Measurements from ENCODE around the gene WWOX. TPM values are rescaled to one million over a fixed set of nuclear protein-coding genes. Genes with fewer than 3 reads are reported as not detected.

Gene WWOX
- total and polyA plus RNA-seq, 2 of the 13 experiments (the other 11 are each of a cell fraction or from before 2014, with no cell fraction given): 9.1 to 37.4 TPM

DNA sequence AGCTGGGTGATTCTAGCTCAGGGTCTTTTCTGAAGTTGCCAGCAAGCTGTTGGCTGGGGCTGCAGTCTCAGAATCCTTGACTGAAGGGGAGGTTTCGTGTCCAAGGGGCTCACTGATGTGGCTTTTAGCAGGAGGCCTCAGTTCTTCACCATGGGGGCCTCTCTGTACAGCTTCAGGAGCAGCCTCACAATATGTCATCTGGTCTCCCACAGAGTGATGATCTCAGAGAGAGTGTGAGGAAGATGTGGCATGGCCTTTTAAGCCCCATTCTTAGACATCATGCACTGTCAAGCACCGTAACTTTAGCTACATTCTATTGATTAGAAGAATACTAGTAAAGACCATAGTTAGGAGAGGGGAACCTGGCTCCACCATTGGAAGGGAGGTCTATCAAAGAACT is 732.6 kb downstream of the WWOX start (continued):
- TF ChIP-seq, protein P1, sequence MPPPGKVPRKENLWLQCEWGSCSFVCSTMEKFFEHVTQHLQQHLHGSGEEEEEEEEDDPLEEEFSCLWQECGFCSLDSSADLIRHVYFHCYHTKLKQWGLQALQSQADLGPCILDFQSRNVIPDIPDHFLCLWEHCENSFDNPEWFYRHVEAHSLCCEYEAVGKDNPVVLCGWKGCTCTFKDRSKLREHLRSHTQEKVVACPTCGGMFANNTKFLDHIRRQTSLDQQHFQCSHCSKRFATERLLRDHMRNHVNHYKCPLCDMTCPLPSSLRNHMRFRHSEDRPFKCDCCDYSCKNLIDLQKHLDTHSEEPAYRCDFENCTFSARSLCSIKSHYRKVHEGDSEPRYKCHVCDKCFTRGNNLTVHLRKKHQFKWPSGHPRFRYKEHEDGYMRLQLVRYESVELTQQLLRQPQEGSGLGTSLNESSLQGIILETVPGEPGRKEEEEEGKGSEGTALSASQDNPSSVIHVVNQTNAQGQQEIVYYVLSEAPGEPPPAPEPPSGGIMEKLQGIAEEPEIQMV (CRISPR knock-in tag; IDR thresholded peaks at IDR 0.05; ENCODE audit: low read depth): no peak

DNA sequence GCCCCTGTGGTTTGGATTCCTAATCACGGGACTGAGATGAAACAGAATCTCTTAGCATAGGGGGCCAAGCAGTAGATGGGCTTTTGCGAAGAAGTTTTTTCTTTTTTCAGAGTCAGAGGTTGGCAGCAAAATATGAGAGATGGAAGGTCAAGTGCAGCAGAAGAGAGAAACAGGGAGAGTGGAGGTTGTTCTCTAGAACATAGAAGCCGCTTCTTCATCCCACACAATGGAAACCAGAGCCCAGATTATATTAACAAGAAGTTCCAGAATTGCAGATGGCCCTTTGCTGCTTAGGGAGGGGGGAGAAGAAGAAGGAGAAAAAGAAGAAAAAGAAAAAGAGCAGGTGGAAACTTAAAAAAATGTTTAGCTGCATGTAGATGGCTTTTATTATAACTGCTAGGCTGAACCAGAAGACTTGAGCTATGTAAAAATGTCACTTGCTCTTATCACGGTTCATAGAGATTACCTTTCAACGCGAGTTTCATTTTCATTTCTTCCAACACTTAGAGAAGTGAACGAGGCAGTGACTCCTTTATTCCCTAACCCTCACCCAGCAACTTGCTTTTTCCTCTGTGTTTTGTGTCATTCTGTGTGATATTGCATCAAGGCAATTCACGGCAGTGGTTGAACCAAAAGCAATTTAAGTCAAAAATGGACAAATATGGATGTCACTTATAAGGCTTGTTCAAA is 737.5 kb downstream of the WWOX start:
- no peaks in the 10 kb centered on the region for H3K36me3 ChIP-seq (replicated peaks in 1 of 2; ENCODE audit: control insufficient read depth in 1 of 2, insufficient read depth in 2 of 2, low read length in 2 of 2)
- H2AFZ ChIP-seq (ENCODE audit: low read length): no peak overlapping the region
- ATAC-seq: no peak
- no peaks in the 10 kb centered on the region for H4K20me1 ChIP-seq (ENCODE audit: insufficient read depth, low read length)
- H3K4me1 ChIP-seq (ENCODE audit: insufficient read depth, low read length): no peaks in the 10 kb centered on the region
- 66% methylated on average over 8 of the region's 8 CpGs for WGBS (ENCODE audit: low lambda C conversion rate)
- H3K27ac ChIP-seq (ENCODE audit: extremely low read length, insufficient read depth, low read length): no peak overlapping the region
- no peak for TF ChIP-seq TEAD3 (CRISPR knock-in tag; optimal IDR thresholded peaks at IDR 0.05; ENCODE audit: borderline replicate concordance)
- no peaks in the 10 kb centered on the region for H3K27me3 ChIP-seq (ENCODE audit: control insufficient read depth in 1 of 2, insufficient read depth in 2 of 2, low read length in 2 of 2)
- no peak overlapping the region for H3K9ac ChIP-seq (ENCODE audit: insufficient read depth, low read depth, low read length)
- in situ Hi-C loops (cut with HindIII; ENCODE audit: extremely low pct_ligation_motif_present, low pct_unique_long_range_greater_than_20kb): no loop called here
- CTCF ChIA-PET (ENCODE audit: low intra/inter-chr PET ratio, low total read pairs): no interaction called here
- POLR2A ChIA-PET: no interaction called here
- no peak overlapping the region for H3K4me3 ChIP-seq (replicated peaks in 1 of 3; ENCODE audit: insufficient read depth in 1 of 3, low read depth in 2 of 3, low read length in 3 of 3)
- FAIRE-seq: peak; percentile 21
- H3K4me2 ChIP-seq (ENCODE audit: low read depth, low read length): no peak overlapping the region
- no peaks in the 10 kb centered on the region for H3K79me2 ChIP-seq (ENCODE audit: insufficient read depth, low read length)
- DNase-seq (ENCODE audit: low spot score): no peak
- no TSS peak for BruUV-seq (replicated peaks)
- H3K9me3 ChIP-seq (ENCODE audit: low read length): no peaks in the 10 kb centered on the region
- intact Hi-C loops (cut with micrococcal nuclease; ENCODE audit: unreplicated experiment): no loop called here

DNA sequence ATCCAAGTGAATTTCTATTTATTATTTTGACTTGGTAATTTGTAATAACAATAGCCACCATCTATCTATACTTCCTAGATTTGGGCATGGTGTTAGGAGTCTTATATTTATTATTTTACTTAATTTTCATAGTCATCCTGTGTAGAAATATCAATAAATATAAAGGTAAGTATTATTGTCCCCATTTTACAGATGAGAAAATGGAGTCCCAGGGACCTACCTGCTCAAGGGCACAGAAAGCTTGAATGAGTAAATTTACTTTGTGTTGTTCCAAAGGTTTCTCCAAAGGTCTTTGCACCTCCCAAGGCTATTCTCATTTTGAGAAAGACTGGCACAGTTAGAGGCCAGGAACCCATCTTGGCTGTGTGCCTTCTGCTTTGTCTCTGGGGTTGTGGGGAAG is 738.3 kb downstream of the WWOX start:
- Histone ChIP-seq H3K4me3 (replicated peaks in 1 of 3; ENCODE audit: insufficient read depth in 1 of 3, low read depth in 2 of 3, low read length in 3 of 3) (no peak overlapping the region), H3K4me1 (ENCODE audit: insufficient read depth, low read length) (no peaks in the 10 kb centered on the region), H3K36me3 (replicated peaks in 1 of 2; ENCODE audit: control insufficient read depth in 1 of 2, insufficient read depth in 2 of 2, low read length in 2 of 2) (no peaks in the 10 kb centered on the region), H3K9me3 (ENCODE audit: low read length) (no peaks in the 10 kb centered on the region), H2AFZ (ENCODE audit: low read length) (no peak overlapping the region), H3K79me2 (ENCODE audit: insufficient read depth, low read length) (no peaks in the 10 kb centered on the region), H3K27me3 (ENCODE audit: control insufficient read depth in 1 of 2, insufficient read depth in 2 of 2, low read length in 2 of 2) (no peaks in the 10 kb centered on the region), H3K27ac (ENCODE audit: extremely low read length, insufficient read depth, low read length) (no peak overlapping the region), H4K20me1 (ENCODE audit: insufficient read depth, low read length) (no peaks in the 10 kb centered on the region), H3K4me2 (ENCODE audit: low read depth, low read length) (no peak overlapping the region), H3K9ac (ENCODE audit: insufficient read depth, low read depth, low read length) (no peak overlapping the region)
- FAIRE-seq: no peak
- ChIA-PET CTCF (ENCODE audit: low intra/inter-chr PET ratio, low total read pairs) (no interaction called here), POLR2A (no interaction called here)
- in situ Hi-C loops (cut with HindIII; ENCODE audit: extremely low pct_ligation_motif_present, low pct_unique_long_range_greater_than_20kb) (no loop called here), intact Hi-C loops (cut with micrococcal nuclease; ENCODE audit: unreplicated experiment) (no loop called here)
- no peak for DNase-seq (ENCODE audit: low spot score)
- no peak for ATAC-seq
- TF ChIP-seq ZKSCAN1 (IDR thresholded peaks at IDR 0.05; ENCODE audit: low read length) (no peak), KLF15 (CRISPR knock-in tag; IDR thresholded peaks at IDR 0.05; ENCODE audit: borderline replicate concordance) (no peak), ZNF629 (CRISPR knock-in tag; conservative IDR thresholded peaks at IDR 0.05) (peak; percentile 58), ZNF7 (CRISPR knock-in tag; IDR thresholded peaks at IDR 0.05) (no peak)
- no TSS peak for BruUV-seq (replicated peaks)
